MM.1S (cell line): ENCODE results near the gene GTF3C5.

ENCODE experiments used
- DNase-seq: peaks from one replicate; pipeline ENCODE4 v3.0.0-alpha.2; 2015
- H2AFZ ChIP-seq: fragments of 300-600 bp; sonication (generic); 2 replicates; pipeline ENCODE4 v1.6.0; 2016; ENCODE audit warnings: antibody characterized with exemption, low read length
- H3F3A ChIP-seq: fragments of 300-600 bp; sonication (generic); 2 replicates; pipeline ENCODE4 v1.6.1; 2016; ENCODE audit warnings: mild to moderate bottlenecking, antibody characterized with exemption, low read length, moderate library complexity, mixed read lengths; ENCODE audit not compliant: insufficient read depth
- H3K27ac ChIP-seq: fragments of 300-600 bp; sonication (generic); 2 replicates; pipeline ENCODE4 v1.5.1; 2016; ENCODE audit warnings: mild to moderate bottlenecking, low read length
- H3K27me3 ChIP-seq: fragments of 300-600 bp; sonication (generic); replicated peaks from 2 replicates; pipeline ENCODE4 v1.6.0; 2016; ENCODE audit warnings: low read length; ENCODE audit not compliant: insufficient read depth
- H3K36me3 ChIP-seq: fragments of 300-600 bp; sonication (generic); replicated peaks from 2 replicates; pipeline ENCODE4 v1.6.1; 2016; ENCODE audit warnings: mild to moderate bottlenecking, low read length, mixed read lengths; ENCODE audit not compliant: insufficient read depth
- H3K4me1 ChIP-seq: fragments of 300-600 bp; sonication (generic); 2 replicates; pipeline ENCODE4 v1.6.1; 2016; ENCODE audit warnings: low read length, mixed read lengths
- H3K4me2 ChIP-seq: fragments of 300-600 bp; sonication (generic); 2 replicates; pipeline ENCODE4 v1.6.0; 2016; ENCODE audit warnings: low read depth, low read length
- H3K4me3 ChIP-seq: fragments of 300-600 bp; sonication (generic); 2 replicates; pipeline ENCODE4 v1.5.1; 2016; ENCODE audit warnings: low read length, mixed read lengths
- H3K79me2 ChIP-seq: fragments of 300-600 bp; sonication (generic); 2 replicates; pipeline ENCODE4 v1.6.1; 2016; ENCODE audit warnings: mixed run types, low read length, mixed read lengths
- H3K9ac ChIP-seq: fragments of 300-600 bp; sonication (generic); 2 replicates; pipeline ENCODE4 v1.6.1; 2016; ENCODE audit warnings: low read length, mixed read lengths
- H3K9me2 ChIP-seq: fragments of 300-600 bp; sonication (generic); replicated peaks from 2 replicates; pipeline ENCODE4 v1.6.1; 2016; ENCODE audit warnings: mild to moderate bottlenecking, low read length, mixed read lengths; ENCODE audit not compliant: insufficient read depth
- H3K9me3 ChIP-seq: fragments of 300-600 bp; sonication (generic); replicated peaks from 2 replicates; pipeline ENCODE4 v1.6.1; 2016; ENCODE audit warnings: mild to moderate bottlenecking, low read length, mixed read lengths; ENCODE audit not compliant: insufficient read depth
- H4K20me1 ChIP-seq: fragments of 300-600 bp; sonication (generic); 2 replicates; pipeline ENCODE4 v1.6.1; 2016; ENCODE audit warnings: mild to moderate bottlenecking, low read length, moderate library complexity, mixed read lengths; ENCODE audit not compliant: insufficient read depth
- EZH2 ChIP-seq: fragments of 300-600 bp; sonication (generic); optimal IDR thresholded peaks from 2 replicates; pipeline ENCODE3; 2017; ENCODE audit warnings: low read depth, mild to moderate bottlenecking, antibody characterized with exemption, low read length, mixed read lengths
- EZH2phosphoT487 ChIP-seq: fragments of 300-600 bp; sonication (generic); IDR thresholded peaks from 2 replicates; pipeline ENCODE4 v1.6.1; 2018; ENCODE audit warnings: antibody characterized with exemption, low read length
- TF ChIP-seq, protein P1 (sequence below): fragments of 300-600 bp; sonication (generic); IDR thresholded peaks from 2 replicates; pipeline ENCODE4 v1.5.1; 2016; ENCODE audit warnings: antibody characterized with exemption, low read length, mixed read lengths

GTF3C5 gene

DNA sequence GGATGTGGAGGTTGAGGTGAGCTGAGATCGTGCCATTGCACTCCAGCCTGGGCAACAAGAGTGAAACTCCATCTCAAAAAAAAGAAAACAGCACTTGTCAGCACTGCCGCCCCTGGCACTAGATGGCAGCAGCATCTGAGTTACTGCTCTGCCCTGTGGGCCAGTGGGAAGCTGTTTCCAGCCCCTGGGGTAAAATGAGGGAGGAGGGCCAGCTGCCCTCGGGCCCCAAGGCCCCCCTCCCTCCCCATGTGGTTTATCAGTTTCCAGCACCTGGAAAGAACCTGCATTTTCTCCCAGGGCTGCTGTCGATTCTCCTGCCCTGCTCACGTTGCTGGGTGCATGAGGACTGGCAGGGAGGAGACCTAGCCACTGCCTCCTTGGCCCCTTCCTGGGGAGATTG lies 17.8 kb downstream of the GTF3C5 start:
- no peak for TF ChIP-seq EZH2phosphoT487
- TF ChIP-seq, protein P1, sequence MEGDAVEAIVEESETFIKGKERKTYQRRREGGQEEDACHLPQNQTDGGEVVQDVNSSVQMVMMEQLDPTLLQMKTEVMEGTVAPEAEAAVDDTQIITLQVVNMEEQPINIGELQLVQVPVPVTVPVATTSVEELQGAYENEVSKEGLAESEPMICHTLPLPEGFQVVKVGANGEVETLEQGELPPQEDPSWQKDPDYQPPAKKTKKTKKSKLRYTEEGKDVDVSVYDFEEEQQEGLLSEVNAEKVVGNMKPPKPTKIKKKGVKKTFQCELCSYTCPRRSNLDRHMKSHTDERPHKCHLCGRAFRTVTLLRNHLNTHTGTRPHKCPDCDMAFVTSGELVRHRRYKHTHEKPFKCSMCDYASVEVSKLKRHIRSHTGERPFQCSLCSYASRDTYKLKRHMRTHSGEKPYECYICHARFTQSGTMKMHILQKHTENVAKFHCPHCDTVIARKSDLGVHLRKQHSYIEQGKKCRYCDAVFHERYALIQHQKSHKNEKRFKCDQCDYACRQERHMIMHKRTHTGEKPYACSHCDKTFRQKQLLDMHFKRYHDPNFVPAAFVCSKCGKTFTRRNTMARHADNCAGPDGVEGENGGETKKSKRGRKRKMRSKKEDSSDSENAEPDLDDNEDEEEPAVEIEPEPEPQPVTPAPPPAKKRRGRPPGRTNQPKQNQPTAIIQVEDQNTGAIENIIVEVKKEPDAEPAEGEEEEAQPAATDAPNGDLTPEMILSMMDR: peak; percentile 42
- Histone ChIP-seq H3K27ac (no peak overlapping the region), H3K4me1 (no peaks in the 10 kb centered on the region), H3F3A (no peaks in the 10 kb centered on the region), H2AFZ (no peak overlapping the region), H3K9me3 (no peaks in the 10 kb centered on the region), H3K9ac (no peak overlapping the region), H3K36me3 (no peaks in the 10 kb centered on the region), H3K79me2 (peaks cover 2% of the 10 kb centered on the region; the same call in 1 of the 2 replicates), H4K20me1 (no peaks in the 10 kb centered on the region), H3K9me2 (no peaks in the 10 kb centered on the region), H3K27me3 (no peaks in the 10 kb centered on the region), H3K4me3 (no peak overlapping the region), H3K4me2 (no peak overlapping the region)
- DNase-seq: peak; percentile 57

- TF ChIP-seq EZH2 (no peak), EZH2phosphoT487 (no peak)
- TF ChIP-seq, protein P1: no peak
- Histone ChIP-seq H3K9me2 (no peaks in the 10 kb centered on the region), H3K36me3 (no peaks in the 10 kb centered on the region), H3K4me2 (no peak overlapping the region), H3K27ac (no peak overlapping the region), H4K20me1 (no peaks in the 10 kb centered on the region), H3K9ac (no peak overlapping the region), H2AFZ (no peak overlapping the region), H3K79me2 (peaks cover 2% of the 10 kb centered on the region; the same call in 1 of the 2 replicates), H3K27me3 (no peaks in the 10 kb centered on the region), H3F3A (no peaks in the 10 kb centered on the region), H3K9me3 (no peaks in the 10 kb centered on the region), H3K4me3 (no peak overlapping the region), H3K4me1 (no peaks in the 10 kb centered on the region)
- no peak for DNase-seq
These were observed 18.2 kb downstream of the GTF3C5 start for GRCh38 chr9:133049043-133049442.

GRCh38 chr9:133050142-133050541 lies 19.3 kb downstream of the GTF3C5 start:
- no peaks in the 10 kb centered on the region for H3K36me3 ChIP-seq
- no peaks in the 10 kb centered on the region for H3K27me3 ChIP-seq
- TF ChIP-seq EZH2 (no peak), EZH2phosphoT487 (no peak)
- TF ChIP-seq, protein P1: no peak
- H3F3A ChIP-seq: no peaks in the 10 kb centered on the region
- H4K20me1 ChIP-seq: no peaks in the 10 kb centered on the region
- H3K9me3 ChIP-seq: no peaks in the 10 kb centered on the region
- H3K4me1 ChIP-seq: no peaks in the 10 kb centered on the region
- H3K4me2 ChIP-seq: no peak overlapping the region
- DNase-seq: no peak
- no peak overlapping the region for H3K9ac ChIP-seq
- H3K27ac ChIP-seq: no peak overlapping the region
- H3K79me2 ChIP-seq: peaks cover 2% of the 10 kb centered on the region; the same call in 1 of the 2 replicates
- H3K9me2 ChIP-seq: no peaks in the 10 kb centered on the region
- no peak overlapping the region for H3K4me3 ChIP-seq
- H2AFZ ChIP-seq: no peak overlapping the region
